ENCODE results near the gene CDC42BPB.

Gene CDC42BPB

GRCh38 chr14:103099733-103100280, 42.5 kb upstream of the CDC42BPB start:
- Histone ChIP-seq H3K27ac (replicated peaks; ENCODE audit: low read length) (no peak overlapping the region), H2BK12ac (ENCODE audit: low read length) (no peak overlapping the region)
- no CpG with 5 or more reads among the region's 8 CpGs for WGBS, 2 donors (ENCODE audit: extremely low coverage in 2 of 2, insufficient read length in 2 of 2, insufficient replicate concordance in 1 of 2)

GRCh38 chr14:103099081-103099732, 41.9 kb upstream of the CDC42BPB start:
- Histone ChIP-seq H2AK5ac (ENCODE audit: low read depth, low read length) (peak overlapping the region; percentile 90), H3K9ac (ENCODE audit: low read depth, low read length, poor library complexity) (peak overlapping the region; percentile 50), H4K8ac (ENCODE audit: low read depth, low read length) (no peak overlapping the region), H3K79me1 (ENCODE audit: low read depth, low read length) (no peaks in the 10 kb centered on the region), H3K27me3 (ENCODE audit: control insufficient read depth in 3 of 3, insufficient read depth in 3 of 3, low read depth in 1 of 3, low read length in 3 of 3) (peaks cover 0 to 34% (median 32%) of the 10 kb centered on the region in 3 experiments), H3K4ac (ENCODE audit: low read length) (no peak overlapping the region), H4K91ac (ENCODE audit: low read depth, low read length, poor library complexity) (no peak overlapping the region), H3K4me2 (ENCODE audit: insufficient read depth, low read length, poor library complexity, severe bottlenecking) (no peak overlapping the region), H2BK5ac (ENCODE audit: low read length) (no peak overlapping the region), H3K4me1 (ENCODE audit: control insufficient read depth in 2 of 2, insufficient read depth in 1 of 2, low read depth in 1 of 2, low read length in 2 of 2) (peaks cover 4 to 12% of the 10 kb centered on the region in 2 donors), H2BK15ac (ENCODE audit: low read length) (peak overlapping the region; percentile 63), H3K36me3 (replicated peaks in 1 of 2; ENCODE audit: control insufficient read depth in 2 of 2, insufficient read depth in 2 of 2, low read length in 2 of 2) (no peaks in the 10 kb centered on the region), H3K4me3 (ENCODE audit: low read length in 2 of 2) (no peak overlapping the region), H3K9me3 (replicated peaks in 1 of 2; ENCODE audit: control insufficient read depth in 2 of 2, insufficient read depth in 1 of 2, low read depth in 1 of 2, low read length in 2 of 2) (no peaks in the 10 kb centered on the region), H3K27ac (replicated peaks; ENCODE audit: low read length) (no peak overlapping the region), H2AFZ (ENCODE audit: low read length) (peak overlapping the region; percentile 56), H3K18ac (ENCODE audit: low read length) (peak overlapping the region; percentile 80), H2BK120ac (ENCODE audit: low read depth, low read length) (no peak overlapping the region), H2BK12ac (ENCODE audit: low read length) (no peak overlapping the region), H3K23ac (ENCODE audit: low read depth, low read length, poor library complexity) (no peak overlapping the region), H3K14ac (ENCODE audit: low read length) (peak overlapping the region; percentile 96)
- DNase-seq (ENCODE audit: low spot score): no peak
- WGBS, 2 donors (ENCODE audit: extremely low coverage in 2 of 2, insufficient read length in 2 of 2, insufficient replicate concordance in 1 of 2): no CpG with 5 or more reads among the region's 12 CpGs

More at GRCh38 chr14:103099733-103100280, 42.5 kb upstream of the CDC42BPB start:
- Histone ChIP-seq H3K4me1 (ENCODE audit: control insufficient read depth in 2 of 2, insufficient read depth in 1 of 2, low read depth in 1 of 2, low read length in 2 of 2) (peaks cover 2 to 15% of the 10 kb centered on the region in 2 donors), H2AFZ (ENCODE audit: low read length) (no peak overlapping the region), H3K9me3 (replicated peaks in 1 of 2; ENCODE audit: control insufficient read depth in 2 of 2, insufficient read depth in 1 of 2, low read depth in 1 of 2, low read length in 2 of 2) (no peaks in the 10 kb centered on the region), H3K79me1 (ENCODE audit: low read depth, low read length) (no peaks in the 10 kb centered on the region), H3K9ac (ENCODE audit: low read depth, low read length, poor library complexity) (no peak overlapping the region), H4K8ac (ENCODE audit: low read depth, low read length) (no peak overlapping the region), H3K23ac (ENCODE audit: low read depth, low read length, poor library complexity) (no peak overlapping the region), H4K91ac (ENCODE audit: low read depth, low read length, poor library complexity) (no peak overlapping the region), H3K4me3 (ENCODE audit: low read length in 2 of 2) (no peak overlapping the region), H2BK15ac (ENCODE audit: low read length) (peak overlapping the region; percentile 63), H3K27me3 (ENCODE audit: control insufficient read depth in 3 of 3, insufficient read depth in 3 of 3, low read depth in 1 of 3, low read length in 3 of 3) (peaks cover 6 to 39% (median 38%) of the 10 kb centered on the region in 3 experiments), H3K14ac (ENCODE audit: low read length) (no peak overlapping the region), H2BK5ac (ENCODE audit: low read length) (no peak overlapping the region), H3K36me3 (replicated peaks in 1 of 2; ENCODE audit: control insufficient read depth in 2 of 2, insufficient read depth in 2 of 2, low read length in 2 of 2) (no peaks in the 10 kb centered on the region), H2AK5ac (ENCODE audit: low read depth, low read length) (peak overlapping the region; percentile 77), H3K18ac (ENCODE audit: low read length) (peak overlapping the region; percentile 15), H2BK120ac (ENCODE audit: low read depth, low read length) (no peak overlapping the region), H3K4me2 (ENCODE audit: insufficient read depth, low read length, poor library complexity, severe bottlenecking) (no peak overlapping the region), H3K4ac (ENCODE audit: low read length) (no peak overlapping the region)
- no peak for DNase-seq (ENCODE audit: low spot score)

- DNase-seq (ENCODE audit: low spot score): no peak
- H3K4me2 ChIP-seq (ENCODE audit: insufficient read depth, low read length, poor library complexity, severe bottlenecking): no peak overlapping the region
- no peak overlapping the region for H3K4ac ChIP-seq (ENCODE audit: low read length)
- H3K79me1 ChIP-seq (ENCODE audit: low read depth, low read length): no peaks in the 10 kb centered on the region
- H2BK15ac ChIP-seq (ENCODE audit: low read length): peak overlapping the region; percentile 71
- H3K4me1 ChIP-seq (ENCODE audit: control insufficient read depth in 2 of 2, insufficient read depth in 1 of 2, low read depth in 1 of 2, low read length in 2 of 2): peaks cover 12% of the 10 kb centered on the region in 2 donors
- no CpG with 5 or more reads among the region's 31 CpGs for WGBS, 2 donors (ENCODE audit: extremely low coverage in 2 of 2, insufficient read length in 2 of 2, insufficient replicate concordance in 1 of 2)
- no peak overlapping the region for H2BK120ac ChIP-seq (ENCODE audit: low read depth, low read length)
- H3K27me3 ChIP-seq (ENCODE audit: control insufficient read depth in 3 of 3, insufficient read depth in 3 of 3, low read depth in 1 of 3, low read length in 3 of 3): peaks cover 0 to 37% (median 23%) of the 10 kb centered on the region in 3 experiments
- H2BK5ac ChIP-seq (ENCODE audit: low read length): peak overlapping the region; percentile 87
- H3K9me3 ChIP-seq (replicated peaks in 1 of 2; ENCODE audit: control insufficient read depth in 2 of 2, insufficient read depth in 1 of 2, low read depth in 1 of 2, low read length in 2 of 2): no peaks in the 10 kb centered on the region
- no peak overlapping the region for H3K27ac ChIP-seq (replicated peaks; ENCODE audit: low read length)
- H3K9ac ChIP-seq (ENCODE audit: low read depth, low read length, poor library complexity): no peak overlapping the region
- H3K4me3 ChIP-seq (ENCODE audit: low read length in 2 of 2): no peak overlapping the region
- H2BK12ac ChIP-seq (ENCODE audit: low read length): peak overlapping the region; percentile 41
- H2AFZ ChIP-seq (ENCODE audit: low read length): no peak overlapping the region
- H3K18ac ChIP-seq (ENCODE audit: low read length): peak overlapping the region; percentile 27
- no peaks in the 10 kb centered on the region for H3K36me3 ChIP-seq (replicated peaks in 1 of 2; ENCODE audit: control insufficient read depth in 2 of 2, insufficient read depth in 2 of 2, low read length in 2 of 2)
- H4K91ac ChIP-seq (ENCODE audit: low read depth, low read length, poor library complexity): no peak overlapping the region
- peak overlapping the region; percentile 71 for H3K14ac ChIP-seq (ENCODE audit: low read length)
- no peak overlapping the region for H4K8ac ChIP-seq (ENCODE audit: low read depth, low read length)
- H3K23ac ChIP-seq (ENCODE audit: low read depth, low read length, poor library complexity): peak overlapping the region; percentile 6
- peak overlapping the region; percentile 90 for H2AK5ac ChIP-seq (ENCODE audit: low read depth, low read length)
These were observed 40.9 kb upstream of the CDC42BPB start for GRCh38 chr14:103097994-103098957.

Data from neuronal stem cell (in vitro differentiated cells).